NCI-H1930 (cell line): ENCODE data around the gene B4GALNT4.
A peak's percentile ranks its signal among the peaks of the same experiment; 100 is the strongest.
"Not testable (repeated sequence)": the region's sequence is repeated elsewhere in the genome, so short reads cannot be mapped to it uniquely, and the experiment has no call there.

Experiments used
- DNase-seq, 2 experiments: peaks; one replicate each; lab custom pipeline; 2025; lab: John Stamatoyannopoulos, UW

The B4GALNT4 gene

DNA sequence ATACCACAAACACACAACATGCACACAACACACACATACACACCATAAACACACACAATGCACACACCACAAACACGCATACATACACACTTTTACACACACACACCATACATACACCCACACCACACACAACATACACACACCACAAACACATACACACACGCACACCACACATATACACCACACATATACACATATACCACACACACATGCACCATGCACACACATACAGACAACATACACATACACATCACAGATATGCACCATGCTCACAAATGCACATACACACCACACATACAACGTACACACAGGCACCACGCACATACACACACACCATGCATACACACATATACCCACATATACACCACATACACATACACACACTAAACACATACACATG, 11.7 kb upstream of the B4GALNT4 start:
- DNase-seq, result no peak

DNA sequence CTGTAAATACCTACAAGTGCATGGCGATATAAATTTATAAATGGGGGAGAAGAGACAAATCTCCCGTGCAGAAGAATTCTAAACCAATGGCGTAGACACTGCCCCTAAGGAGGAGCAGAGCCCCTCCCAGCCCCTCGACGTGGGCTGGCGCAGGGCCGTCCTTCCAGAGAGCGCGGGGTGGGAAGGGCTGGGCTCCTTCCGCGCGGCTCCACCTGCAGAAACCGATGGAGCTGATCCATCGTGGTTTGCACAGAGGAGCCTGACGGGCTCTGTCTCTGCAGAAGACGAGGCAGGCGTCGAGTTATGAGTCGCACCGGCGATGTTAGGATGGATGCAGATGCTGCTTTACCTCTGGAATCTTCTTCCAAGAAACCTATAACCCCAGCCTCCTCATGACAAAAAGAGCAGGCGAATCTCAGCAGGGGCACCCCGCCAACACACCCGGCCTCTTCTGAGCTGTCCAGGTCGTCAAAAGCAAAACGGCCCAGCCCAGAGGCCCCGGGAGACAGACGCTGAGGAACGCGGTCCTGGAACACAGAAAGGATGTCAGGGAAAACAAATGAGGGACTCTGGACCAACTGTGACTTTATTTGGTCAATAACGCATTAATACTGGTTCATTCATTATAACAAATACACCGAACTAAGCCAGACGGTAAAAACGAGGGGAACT, 11.0 kb upstream of the B4GALNT4 start:
- no peak for DNase-seq

DNA sequence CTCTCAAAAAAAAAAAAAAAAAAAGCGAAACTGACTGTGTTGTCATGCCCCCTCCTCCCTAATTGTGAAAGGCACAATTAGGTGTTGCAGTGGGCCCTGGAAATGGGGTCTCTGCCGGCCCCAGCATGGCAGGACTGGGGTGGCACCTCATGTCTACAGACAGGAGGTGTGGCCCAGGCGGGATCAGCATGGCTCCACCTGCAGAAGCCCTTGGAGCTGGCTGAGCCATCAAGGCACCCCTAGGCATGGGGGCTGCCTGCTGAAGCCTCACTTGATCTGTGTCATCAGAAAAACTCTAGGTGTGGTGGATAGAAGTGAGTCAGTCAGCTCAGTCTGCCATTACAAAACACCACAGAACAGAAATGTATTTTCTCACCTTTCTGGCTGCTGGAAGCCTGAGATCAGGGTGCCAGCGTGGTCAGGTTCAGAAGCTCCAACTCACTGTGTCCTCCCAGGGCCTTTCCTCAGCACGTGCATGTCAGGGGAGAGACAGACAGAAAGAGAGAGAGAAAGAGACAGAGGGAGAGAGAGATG, 10.1 kb upstream of the B4GALNT4 start:
- no peak for DNase-seq

DNA sequence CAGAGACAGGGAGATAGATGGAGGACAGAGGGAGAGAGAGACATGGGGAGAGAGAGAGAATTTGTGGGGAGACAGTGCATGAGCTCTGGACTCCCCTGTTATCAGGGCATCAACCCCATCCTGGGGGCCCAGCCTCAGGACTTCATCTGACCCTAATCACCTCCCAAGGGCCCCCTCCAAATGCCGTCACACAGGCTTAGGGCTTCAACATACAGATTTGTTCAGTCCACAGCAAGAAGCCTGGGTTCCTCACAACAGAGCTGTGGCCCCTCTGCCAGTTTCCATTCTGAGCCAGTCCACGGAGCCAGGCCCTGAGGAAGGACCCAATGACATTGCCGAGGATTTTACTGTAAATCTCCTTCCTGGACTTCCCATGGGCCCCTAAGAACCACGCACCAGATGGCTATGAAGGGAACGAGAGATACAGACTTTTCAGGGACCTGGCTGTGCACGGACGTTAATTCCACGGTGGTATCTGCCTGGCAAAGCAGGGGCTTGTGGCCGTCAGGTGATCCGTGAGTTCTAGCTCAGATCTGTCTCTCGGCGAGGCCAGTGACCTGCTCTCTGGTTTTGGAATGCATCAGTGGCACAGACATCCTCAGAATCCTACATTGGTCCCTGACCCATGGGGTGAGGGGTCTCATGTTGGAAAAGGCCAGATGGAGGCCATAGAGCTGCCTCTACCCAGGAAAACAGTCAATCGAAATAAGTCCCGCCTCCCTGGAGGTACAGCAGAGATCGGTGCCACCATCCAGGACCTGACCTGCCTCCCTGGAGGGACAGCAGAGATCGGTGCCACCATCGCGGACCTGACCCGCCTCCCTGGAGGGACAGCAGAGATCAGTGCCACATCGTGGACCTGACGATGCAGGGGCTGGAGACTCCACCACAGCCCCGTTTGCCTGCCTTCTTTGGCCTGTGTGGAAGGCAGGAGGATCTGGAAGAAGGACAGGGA, 8.7 kb upstream of the B4GALNT4 start:
- no peak for DNase-seq

DNA sequence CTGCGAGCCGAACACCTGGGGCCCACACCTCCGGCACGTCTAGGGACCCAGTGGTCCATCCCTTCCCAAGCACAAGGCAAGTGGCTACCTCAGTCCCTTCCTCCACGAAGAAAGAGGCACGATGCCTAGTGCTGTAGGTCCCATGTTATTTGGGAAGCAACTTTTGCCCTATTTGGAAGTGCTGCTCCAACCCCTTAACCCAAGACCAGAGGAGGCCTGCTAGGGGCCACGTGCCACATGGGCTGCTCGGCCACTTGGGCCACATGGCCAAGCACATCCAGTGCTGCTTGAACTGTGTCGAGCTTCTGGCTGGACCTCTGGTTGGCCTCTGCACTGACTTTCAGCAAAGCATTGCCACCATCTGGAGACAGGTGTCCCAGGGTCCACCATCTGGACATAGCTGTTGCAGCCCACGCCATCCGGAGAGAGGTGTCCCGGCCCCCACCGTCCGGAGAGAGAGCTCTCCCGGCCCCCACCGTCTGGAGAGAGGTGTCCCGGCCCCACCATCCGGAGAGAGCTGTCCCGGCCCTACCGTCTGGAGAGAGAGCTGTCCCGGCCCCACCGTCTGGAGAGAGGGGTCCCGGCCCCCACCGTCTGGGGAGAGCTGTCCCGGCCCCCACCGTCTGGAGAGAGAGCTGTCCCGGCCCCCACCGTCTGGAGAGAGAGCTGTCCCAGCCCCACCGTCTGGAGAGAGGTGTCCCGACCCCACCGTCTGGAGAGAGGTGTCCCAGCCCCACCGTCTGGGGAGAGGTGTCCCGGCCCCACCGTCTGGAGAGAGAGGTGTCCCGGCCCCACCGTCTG, 6.5 kb upstream of the B4GALNT4 start:
- no peak for DNase-seq

DNA sequence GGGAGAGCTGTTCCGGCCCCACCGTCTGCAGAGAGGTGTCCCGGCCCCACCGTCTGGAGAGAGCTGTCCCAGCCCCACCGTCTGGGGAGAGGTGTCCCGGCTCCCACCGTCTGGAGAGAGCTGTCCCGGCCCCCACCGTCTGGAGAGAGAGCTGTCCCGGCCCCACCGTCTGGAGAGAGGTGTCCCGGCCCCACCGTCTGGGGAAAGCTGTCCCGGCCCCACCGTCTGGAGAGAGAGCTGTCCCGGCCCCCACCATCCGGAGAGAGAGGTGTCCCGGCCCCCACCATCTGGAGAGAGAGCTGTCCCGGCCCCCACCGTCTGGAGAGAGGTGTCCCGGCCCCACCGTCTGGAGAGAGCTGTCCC, 5.9 kb upstream of the B4GALNT4 start:
- not testable (repeated sequence) for DNase-seq

DNA sequence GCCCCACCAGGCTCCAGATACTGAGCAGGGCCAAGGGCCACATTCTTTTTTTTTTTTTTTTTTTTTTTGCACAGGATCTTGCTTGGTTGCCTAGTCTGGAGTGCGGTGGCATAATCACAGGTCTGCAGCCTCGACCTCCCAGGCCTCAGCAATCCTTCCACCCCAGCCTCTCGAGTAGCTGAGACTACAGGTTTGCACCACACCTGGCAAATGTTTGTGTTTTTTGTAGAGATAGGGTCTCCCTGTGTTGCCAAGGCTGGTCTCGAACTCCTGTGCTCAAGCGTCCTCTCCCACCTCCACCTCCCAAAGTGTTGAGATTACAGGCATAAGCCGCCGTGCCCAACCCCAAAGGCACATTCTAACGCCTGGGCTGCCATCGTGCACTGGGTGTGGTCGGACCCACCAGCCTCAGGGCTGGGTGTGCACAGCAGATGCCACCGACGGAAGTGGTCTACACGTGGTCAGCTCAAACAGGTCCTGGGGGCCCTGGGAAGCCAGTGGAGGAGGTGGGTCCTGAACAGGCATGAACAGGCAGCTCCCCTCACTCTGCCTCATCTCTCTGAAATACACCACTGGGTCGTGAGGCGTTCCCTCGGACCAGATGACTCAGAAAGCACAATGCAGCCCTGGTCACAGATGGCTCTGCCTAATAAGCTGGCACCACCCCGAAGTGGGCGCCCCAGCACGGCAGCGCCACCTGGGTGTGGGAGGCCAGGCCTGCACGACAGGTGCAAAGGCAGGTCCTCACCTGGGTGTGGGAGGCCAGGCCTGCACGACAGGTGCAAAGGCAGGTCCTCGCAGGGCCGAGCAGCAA, 5.1 kb upstream of the B4GALNT4 start:
- DNase-seq, result peak; percentile 78

DNA sequence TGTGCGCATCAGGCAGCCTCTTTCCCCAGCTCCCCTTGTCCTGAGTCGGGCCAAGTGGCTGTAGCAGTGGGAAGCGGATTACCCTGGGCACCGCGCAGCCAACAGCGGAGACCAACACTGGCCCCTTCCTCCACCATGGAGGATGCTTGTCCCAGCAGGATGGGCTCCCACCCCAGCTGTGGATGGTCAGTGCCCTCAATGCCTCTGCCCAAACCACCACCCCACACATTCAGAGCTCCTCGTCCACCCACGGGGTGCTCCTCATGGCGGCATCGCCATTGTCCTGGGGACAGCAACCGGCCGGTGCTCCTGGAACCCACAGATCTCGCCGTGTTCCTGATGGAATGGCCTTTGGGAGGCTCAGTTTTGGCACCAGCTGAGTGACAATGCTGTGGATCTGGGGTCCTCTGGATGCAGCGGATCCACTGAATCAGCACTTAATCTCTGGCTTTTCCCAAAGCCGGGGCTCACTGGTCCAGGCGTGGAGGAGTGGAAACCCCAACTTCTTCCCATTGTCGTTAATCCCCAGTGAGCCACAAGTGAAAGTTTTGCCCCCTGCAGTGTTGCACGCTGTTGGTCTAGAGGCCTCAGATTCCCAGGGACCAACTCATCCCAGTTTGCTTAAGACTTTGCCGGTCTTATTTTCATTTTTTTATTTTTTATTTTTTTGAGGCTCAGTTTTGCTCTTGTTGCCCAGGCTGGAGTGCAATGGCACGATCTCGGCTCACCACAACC, 4.1 kb upstream of the B4GALNT4 start:
- no peak for DNase-seq

DNA sequence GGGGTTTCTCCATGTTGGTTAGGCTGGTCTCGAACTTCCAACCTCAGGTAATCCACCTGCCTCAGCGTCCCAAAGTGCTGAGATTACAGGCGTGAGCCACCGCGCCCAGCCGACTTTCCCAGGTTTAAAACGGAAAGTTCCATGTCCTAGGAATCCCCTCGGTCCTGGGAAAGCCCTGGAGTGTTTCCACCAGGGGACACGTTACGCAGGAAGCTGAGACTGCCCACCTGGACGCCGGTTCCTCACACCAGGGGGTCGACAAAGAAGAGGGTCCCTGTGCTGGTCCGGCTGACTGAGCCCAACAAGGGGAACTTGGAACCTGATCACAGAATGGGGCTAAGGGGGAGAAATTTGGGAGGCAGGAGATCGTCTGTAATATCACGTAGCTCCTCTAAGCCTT, 3.5 kb upstream of the B4GALNT4 start:
- DNase-seq, result no peak

DNA sequence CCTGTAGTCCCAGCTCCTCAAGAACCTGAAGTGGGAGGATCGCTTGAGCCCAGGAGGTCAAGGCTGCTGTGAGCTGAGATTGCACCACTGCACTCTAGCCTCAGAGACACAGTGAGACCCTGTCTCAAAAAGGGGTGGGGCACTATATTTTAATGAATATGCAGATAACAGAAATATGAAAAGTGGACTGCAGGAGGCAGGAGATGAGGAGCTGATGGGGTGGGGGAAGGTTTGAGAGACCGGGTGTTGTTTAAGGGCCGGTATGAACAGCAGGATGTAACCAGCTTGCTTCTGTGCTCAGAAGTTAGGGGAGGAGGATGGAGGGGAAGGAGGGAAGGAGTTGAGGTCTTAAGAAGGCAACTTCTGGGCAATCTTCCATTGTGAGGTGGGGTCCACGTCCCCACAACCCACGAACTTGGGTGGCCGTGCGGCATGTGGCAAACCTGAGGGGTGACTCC, 1.3 kb upstream of the B4GALNT4 start:
- no peak for DNase-seq

DNA sequence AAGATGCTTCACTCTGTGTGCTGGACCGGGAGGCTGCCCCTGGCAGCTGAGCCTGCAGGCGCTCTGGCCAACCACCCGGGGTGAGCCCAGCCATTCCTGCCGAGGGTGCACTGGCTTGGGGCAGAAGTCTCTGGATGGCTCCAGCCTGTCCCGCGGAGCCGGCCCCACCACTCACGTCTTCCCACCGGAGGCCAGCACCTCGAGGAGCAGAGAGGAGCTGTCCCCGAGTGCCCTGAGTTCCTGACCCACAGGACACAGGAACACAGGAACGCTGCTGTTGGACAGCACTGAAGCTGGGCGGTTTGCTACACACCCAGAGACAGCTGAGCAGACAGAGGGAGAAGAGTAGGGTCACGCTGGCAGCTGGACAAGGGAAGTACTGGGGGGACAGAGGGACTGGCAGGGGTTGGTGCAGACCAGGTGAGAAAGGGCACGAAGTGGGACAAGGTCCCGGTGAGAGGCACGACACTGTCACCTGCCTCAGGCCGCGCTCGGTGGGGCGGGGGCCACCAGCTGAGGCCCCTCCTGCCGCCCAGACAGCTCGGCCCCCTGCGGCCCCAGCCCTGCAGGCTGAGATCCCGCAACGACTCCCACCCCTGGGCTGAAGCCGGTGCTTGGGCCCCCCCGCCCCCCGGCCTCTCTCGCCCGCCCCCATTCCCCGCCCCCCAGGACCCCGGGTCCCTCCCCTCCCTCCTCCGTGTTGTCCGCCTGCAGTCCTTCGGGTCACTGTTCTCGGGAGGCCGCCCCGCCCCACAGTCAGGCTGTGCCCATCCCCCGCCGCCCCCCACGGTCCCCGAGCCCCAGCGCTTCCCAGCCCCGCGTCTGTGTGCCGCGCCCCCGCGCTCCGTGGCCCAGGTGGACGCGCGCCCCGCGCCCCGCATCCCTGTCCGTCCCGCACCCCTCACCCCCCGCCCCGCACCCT, 624 bp upstream of the B4GALNT4 start:
- no peak for DNase-seq

DNA sequence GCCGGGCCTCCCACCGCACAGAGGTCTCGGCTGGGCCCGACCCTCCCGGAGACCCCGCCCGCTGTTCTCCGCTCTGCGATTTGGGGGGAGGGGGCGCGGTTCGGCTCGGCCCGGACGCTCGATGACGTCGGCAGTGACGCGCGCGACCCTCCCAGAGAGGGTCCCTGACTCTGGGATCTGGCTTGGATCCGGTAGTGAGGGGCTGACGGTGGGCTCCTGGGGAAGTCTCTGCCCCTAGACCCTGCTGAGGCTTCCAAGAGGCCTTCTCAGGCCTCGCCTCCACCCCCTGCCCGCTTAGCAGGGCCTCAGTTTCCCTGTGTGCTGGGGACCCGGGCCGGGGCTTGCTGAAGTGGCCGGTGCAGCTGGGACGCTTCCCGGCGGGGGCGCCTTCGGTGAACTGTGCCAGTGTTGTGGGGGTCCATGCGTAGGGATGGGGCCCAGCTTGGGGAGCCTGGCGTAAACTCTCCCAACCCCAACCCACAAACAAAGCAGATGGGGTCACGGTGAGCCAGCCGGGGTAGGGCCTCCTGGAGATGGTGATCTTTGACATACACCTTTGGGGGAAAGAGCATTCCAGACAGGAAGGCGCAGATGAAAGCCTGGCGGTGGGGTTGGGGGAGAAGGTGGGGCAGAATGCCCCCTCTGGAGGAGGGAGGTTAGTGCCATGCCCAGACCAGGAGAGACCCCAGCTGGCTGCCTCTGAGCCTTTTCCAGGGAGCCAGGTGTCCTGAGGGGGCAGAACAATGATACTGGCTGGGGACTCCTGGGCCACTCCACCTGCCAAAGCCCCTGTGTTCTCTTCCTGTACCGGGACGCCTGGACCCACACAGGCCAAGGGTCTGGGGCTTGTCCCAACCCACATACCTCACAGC, 1.0 kb downstream of the B4GALNT4 start:
- DNase-seq, result no peak

DNA sequence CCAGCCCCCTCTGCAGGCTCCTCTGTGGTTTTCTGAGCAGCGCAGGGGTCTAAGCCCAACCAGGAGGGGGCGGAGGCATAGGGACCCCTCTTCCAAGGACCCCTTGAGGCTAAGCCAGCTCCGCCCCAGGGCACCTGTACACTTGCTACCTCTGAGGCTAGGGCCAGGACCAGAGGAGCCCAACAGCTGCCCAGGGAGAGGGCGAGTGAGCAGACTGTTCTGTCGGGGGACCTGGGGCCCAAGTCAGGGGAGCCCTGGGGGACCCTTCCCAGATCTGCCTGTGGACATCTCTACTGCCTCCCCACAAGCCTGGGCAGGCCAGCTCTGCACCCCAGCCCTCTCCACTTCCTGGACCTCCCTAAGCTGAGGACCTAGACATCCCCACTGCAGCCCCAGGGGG, 1.8 kb downstream of the B4GALNT4 start:
- DNase-seq, result no peak

DNA sequence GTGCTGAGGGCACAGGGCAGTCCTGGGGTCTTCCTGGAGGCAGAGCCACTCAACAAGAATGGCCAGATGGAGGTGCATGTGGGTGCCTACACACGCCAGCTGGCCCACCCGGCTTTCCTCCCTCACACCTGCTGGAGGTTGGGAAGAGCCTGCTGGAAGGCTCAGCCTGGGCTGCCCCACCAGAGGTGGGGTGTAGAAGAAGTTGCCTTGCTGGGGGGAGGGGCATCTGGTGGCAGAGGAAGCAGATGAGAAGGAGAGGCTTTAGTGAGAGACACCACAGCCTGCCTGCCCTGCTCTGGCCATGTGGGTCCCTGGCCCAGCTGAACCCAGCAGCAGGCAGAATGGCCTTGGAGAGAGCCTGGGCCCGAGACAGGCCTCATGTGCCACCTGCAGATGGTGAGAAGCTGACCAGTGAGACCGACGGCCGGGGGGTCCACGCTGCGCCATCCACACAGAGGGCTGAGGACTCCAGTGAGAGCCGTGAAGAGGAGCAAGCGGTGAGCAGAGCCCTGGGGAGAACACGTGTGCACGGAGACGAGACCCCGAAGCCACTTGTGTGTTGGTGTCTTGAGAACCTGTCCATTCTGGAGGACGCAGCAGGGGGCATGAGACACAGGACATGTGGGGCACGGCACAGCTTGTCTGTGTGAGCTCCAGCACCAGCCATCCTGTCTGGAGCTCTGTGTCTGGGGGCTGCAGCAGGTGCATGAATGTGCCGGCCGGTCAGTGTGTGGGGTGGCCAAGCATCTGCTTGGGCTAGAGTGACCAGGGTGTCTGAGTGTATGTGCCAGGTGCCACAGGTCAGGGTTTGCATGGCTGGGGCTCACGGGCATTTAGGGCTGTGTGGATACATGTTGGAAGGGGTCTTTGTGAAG, 2.7 kb downstream of the B4GALNT4 start:
- DNase-seq, result no peak

DNA sequence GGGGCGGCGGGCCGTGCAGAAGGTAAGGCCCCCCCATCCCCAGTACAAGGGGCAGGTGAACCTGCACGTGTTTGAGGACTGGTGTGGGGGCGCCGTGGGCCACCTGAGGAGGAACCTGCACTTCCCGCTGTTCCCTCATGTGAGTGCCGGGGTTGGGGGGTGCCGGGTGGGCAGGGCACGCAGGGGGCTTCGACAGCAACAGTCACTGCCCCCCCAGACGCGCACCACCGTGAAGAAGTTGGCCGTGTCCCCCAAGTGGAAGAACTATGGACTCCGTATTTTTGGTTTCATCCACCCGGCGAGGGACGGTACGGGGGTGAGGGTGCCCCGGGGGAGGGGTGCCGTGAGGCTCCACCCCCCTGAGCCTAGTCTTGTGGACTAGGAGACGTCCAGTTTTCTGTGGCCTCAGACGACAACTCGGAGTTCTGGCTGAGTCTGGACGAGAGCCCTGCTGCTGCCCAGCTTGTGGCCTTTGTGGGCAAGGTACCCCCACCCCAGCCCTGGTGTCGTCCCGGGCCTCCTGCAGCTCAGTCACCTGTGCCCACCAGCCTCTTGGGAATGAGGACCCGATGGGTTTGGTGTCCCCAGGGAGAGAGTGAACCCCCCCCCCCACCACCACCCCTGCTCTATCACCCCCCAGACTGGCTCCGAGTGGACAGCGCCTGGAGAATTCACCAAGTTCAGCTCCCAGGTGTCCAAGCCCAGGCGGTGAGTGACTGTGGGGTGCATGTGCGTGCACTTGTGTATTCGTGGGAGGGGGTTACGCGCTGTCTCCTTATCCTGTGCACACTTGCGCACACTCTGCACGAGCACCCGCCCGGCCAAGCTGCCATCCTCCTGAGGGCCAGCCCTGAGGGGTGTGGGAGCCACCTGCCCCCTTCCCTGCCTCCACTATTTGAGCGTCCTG, 3.8 kb downstream of the B4GALNT4 start:
- DNase-seq, result no peak

DNA sequence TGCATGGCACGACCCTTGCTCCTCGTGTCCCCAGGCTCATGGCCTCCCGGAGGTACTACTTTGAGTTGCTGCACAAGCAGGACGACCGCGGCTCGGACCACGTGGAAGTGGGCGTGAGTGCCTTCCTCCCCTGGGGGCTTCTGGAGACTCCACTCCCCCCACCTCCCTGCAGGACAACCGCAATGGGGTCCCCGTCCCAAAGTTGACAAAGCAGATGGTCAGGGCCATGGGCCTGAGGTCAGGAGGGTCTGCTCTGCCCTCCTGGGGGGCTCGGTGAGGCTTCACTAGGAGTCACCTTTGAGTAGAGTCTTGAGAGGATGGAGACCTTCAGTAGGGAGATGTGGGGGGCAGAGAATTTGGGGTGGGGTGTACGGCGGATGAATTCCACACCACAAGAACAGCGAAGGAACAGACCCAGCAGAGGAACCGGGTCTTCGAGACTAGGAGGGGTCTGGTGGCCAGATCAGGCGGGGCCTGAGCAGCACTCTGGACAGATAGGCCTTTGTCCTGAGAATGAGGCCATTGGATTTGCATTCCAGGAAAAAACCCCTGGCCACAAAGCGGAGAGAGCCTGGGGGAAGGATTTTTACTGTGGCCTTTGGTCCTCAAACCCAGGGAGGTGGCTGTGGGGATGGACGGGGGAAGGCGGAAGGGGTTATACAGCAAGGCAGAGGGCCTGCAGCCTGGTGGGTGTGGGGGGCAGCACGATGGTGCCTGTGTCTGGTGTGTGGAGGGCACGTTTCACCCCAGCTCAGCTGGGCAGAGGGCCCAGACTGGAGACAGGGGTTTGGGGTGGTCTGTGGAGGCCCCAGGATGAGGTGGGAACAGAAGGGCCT, 4.6 kb downstream of the B4GALNT4 start:
- no peak for DNase-seq
